ENCODE measurements around the gene ALS2CL.

ALS2CL gene

DNA sequence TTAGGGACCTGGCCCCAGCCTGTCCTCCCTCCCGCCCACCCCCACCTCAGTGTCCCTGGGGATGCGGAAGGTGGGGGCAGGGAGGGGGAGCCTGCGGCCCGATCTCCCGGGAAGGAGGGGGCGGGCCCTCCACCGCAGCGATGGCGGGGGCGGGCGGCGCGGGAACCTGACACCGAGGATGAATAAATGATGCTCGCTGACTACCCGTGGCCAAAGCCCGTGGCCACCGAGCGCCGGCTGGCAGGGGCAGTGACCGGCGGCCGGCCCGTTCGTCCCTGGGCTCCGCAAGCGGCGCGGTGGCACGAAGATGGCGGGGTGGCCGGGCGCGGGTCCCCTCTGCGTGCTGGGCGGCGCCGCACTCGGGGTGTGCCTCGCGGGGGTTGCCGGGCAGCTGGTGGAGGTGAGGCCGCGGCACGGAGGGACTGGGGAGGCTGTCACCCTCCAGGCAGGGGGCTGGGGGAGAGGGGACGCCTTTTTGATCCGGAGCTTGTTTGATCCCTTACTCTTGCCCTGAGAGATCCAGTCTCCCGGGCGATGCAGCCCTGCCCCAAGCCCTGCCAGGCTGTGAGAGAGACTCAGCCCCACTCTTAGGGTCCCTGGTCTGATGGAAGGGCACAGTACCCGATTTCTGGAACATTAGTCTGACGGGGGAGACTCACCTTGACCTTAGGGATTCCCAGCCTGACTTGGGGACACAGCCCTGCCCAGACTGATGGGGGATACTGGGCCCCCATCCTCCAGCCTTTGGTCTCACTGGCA is 7.9 kb upstream of the ALS2CL start, which contains the start of gene TMIE:
Gene TMIE (plus strand): TSS at position 212 of the 759 bp plus-strand sequence. CDS start 96 bp downstream, at position 308.
- DNase-seq = no peak

DNA sequence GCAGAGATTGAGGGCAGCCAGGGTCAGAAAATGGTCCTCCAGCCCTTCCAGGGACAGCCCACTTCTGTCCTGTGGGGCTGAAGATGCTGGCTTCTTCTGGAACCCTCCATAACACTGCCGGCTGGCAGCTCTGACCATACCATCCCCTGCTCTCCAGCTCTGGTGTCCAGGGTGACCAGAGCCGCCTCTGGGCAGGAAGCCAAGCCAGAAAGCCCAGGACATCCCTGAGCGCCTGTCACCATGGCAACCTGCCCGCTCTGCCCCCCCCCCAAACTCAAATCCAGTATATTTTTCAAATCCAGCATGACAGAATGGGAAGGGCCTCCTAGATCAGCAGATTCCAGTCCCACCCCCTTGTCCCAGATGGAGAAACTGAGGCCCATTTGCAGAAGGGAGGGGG is 7.3 kb upstream of the ALS2CL start:
- DNase-seq = no peak

DNA sequence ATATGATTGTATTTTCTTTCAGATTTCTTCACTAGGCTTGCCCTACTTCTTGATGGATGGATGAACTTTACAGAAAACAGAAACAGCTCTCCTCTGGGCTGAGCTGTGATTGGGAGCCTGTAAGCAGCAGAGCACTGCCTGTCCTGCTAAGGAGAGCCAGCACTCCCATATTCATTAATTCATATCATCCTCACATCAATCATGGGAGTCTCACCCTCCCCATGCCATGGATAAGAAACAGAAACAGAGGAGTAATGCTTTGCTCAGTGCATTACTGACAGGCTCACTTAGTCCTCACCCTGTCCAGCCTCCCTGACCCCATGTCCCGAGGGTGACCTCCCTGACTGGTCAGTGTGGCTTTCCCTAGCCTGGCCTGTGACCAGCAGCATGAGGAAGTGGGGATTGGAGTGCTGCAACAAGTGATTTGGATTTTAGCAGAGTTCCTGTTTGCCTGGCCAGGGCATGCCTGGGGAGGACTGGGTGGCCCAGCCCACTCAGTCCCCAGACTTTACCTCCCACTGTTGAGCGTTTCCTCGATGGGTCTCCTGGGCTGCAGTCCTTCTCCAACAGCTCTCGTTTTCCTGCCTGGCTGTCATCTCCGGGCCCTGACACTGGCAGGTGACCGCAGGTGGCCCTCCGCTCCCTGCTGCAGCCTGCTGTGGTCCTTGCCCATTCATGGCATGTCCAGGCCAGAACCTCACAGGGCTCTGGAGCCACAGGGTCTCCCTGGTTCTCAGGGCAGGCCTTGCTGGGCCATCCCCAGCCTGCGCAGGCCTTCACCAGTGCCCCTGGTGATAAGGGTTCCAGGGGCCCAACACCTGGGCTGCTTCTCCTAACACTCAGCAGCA is 6.4 kb upstream of the ALS2CL start:
- DNase-seq = peak; percentile 61

DNA sequence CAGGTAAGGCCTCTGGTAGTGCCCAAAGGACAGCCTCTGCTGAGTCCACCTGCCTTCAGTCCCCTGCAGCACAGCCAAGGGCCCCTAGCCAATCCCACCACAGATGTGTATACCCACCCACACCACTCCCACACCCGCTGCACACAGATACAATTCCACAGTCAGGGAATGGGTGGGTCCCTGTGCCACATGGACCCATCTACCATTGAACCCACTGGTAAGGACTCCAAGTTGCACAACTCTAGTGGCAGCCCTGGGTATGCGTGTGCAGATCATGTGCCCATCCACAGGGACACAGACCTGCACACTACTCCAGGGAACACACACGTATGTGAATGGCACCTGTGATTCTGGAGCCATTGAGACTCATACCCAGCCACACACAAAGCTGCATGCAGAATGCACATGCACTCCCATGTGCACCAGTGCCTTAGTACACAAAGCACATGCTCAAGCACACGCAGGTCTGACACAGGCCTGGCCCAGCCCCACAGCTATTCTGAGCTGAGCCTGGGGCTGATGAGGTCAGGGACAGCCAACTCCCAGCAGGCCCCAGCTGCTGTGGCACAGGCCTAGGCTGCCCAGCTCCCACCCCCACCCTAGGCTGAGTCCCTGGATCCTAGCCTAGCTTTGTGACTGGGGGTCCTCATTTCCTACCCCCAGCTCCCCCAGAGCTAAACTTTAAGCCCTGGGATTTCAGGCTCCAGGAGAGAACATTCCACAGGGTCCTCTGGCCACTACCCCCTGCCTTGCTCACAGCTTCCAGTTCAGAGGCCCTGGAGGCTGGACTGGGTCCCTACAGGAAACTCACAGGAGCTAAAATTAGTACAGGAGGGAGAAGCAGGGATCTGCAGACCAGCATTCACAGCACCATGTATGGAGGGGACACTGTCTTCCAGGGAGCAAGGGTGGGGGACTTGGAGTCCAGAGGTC is 2.7 kb upstream of the ALS2CL start:
- no peak for DNase-seq

DNA sequence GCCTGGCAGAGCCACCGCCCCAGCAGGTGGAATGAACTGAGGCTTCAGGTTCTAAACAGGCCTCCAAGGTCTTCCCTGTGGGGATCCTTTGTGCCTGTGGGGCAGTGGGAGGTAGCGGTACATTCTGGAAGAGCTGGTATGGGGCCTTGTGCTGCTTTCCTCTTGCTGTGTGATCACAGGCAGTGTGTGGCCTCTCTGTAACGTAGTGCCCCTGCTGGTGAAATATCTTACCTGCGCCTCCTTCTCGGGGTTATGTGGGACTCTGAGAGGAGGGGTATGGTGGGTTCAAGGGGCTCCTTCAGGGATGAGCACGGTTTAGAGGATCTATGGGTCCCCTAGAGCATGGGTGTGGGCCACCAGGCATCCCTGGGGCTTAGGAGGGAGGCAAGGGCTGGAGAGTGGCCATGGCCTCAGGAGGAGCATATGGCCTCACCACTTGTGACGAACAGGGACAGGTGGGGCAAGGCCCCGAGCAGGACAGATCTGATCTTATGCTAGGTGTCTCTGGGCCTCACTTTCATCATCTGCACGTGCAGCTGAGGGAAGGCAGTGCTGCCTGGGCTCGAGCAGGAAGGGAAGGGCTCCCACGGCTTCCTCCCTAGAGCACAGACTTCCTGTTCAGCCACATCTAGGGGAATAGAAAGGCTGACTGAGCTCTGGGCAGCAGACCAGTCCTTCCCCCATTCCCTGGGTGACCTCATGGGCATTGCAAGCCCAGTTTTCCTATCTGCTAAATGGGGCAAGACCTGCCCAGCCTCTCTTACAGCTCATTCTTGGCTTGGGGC is 1.9 kb upstream of the ALS2CL start:
- DNase-seq = peak; percentile 64

DNA sequence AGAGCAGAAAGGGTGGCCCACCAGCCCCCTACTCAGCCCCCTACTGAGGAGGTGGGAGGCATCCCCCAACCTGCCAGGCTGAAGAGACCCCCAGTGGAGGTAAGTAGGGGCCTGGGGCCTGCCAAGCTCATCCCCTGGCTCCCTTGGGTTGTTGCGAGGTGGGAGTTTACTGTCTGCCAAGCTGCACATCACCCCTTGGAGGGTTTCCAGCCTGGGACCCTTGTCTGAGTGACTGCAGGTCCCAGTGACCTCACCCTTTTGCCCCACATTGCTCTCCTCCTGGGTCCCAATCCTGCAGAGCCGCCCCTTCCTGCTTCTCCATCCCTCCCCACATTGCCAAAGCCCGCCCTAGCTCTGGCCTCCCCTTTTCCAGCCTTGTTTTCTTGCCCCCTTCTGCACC is 1.0 kb upstream of the ALS2CL start:
- DNase-seq = no peak

DNA sequence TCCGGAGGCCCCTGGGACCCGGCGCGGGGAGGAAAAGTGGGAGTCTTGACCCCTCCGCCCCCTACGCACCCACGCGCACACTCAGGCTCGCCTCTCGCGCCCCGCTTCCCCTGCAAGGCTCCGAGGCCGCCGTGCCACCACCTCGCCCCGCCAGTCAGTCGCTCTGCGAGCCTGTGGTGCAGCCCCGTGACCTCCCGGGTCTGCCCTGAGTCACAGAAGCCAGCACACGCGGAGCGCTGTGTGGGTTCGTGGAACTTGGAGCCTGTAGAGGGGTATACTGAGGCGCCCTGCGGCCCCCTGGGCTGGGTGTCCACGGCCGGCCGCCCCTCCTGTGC is 380 bp upstream of the ALS2CL start:
- DNase-seq = peak; percentile 51

DNA sequence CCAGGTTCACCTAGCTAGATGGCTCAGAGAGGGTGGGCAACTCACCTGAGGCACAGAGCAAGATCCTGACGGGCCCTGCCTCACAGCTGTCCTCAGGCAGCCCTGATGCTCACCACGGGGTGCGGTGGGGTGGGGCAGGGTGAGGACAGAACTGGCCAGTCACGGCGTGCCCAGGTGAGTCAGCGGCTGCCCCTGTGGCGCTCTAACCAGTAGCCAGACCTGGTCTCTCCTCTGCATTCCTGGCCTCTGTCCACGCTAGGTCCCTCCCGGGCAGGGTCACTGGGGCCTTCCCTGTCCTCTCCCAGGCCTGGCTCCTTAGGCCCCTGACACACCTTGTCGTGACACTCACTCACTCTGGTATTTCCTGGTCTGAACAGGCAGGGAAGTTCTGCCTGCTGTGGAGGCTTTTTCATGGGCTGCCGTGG is 901 bp downstream of the ALS2CL start:
- DNase-seq = no peak

DNA sequence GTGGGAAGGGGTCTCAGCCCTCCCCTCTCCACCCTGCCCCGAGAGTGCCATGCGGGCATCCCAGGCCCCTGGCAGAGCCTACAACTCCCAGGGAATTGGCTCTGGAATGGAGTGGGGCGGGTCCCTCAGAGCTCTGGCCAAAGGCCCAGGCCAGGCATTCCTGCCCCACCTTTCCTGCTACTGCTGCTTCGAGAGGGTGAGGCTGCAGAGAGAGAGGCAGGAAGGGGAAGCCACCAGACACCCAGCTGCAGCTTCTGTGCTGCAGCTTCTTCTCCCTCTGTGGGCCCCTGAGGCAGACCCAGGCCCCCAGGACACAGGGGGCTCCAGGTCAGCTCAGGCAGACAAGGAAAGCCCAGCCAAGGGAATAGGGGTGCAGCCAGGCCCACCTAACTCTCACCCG is 2.7 kb downstream of the ALS2CL start:
- no peak for DNase-seq

DNA sequence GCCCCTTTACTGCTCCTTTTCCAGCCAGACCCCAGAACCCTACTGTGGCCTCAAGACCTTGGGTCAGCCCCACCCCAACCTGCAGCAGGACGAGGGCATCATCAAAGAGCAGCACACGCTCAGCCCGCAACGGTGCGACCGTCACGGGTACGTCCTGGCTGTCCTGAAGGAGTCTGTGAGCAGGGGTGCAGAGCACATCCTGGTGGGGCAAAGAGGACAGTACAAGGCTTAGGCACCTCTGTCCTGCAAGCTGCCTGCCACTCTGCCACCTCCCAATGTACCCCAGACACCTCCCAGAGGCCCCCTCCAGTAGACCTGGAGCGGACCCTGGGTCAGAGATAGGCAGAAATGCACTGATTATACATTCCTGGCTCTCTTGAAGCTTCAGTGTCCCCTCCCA is 8.0 kb downstream of the ALS2CL start:
- no peak for DNase-seq

DNA sequence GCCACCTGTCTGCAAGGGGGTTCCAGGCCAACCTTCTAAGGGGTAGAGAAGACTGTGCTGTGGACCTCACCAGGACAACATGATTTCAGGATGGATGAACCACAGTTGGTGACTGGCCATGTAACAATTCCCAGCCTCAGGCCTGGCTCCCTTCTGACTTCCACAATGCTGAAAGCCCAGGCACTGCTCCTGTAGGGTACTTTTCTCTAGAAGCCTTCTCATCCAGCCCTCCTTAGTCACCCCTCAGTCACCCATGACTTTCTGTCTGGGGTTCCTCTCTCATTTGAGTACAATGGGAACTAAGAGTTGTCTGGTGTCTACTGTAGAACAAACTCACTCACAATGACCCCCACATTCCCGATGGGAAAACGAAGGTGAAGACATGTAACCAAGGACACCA is 8.6 kb downstream of the ALS2CL start:
- no peak for DNase-seq

DNA sequence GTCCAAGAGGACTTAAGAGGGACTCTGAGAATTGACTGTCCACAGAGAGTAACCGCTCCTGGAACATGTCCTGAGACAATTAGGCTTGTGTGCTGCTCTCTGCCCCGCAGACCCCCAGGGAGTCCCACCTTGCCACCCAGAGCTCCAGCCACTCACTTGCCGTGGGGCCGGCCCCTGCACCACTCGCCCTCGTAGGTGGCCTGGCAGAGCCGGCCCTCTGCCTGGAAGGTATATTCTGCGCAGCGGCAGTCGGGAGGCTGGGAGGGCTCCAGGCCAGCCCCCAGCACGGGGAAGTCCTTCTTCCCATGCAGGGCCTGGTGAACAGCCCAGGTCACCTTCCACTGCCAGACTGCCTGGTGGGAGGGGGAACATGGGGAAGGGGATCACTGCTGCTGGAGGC is 10.5 kb downstream of the ALS2CL start:
- DNase-seq = no peak

DNA sequence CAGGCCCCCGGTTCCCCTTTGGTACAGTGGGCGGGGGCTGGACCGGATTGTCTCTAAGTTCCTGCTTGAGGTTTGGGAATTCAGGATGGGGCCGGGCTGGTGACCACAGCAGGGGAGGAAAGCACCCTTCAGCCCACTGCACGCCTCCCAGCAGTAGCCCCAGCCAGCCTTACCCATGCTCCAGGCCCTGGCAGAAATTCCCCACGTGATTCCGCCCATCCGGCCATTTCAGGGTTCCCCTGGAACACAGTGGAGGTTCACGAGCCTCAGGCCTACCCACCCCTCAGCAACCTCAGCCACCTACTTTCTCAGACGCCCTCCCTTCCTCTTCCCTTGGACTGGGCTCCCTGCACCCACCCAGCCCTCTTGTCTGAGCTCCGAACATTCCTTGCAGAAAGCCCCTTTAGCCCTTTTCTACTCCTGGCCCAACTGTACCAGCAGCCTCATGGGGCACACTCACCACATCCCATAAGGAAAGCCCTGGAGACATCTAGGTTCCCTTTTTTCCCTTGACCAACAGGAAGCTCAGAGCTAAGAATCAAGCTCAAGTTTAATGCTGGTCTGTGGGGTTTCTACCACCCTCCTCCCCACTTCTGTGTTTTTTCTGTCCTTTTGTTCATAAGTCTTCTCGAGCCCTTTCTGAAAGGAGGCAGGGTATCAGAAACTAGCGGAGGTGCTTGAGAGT is 11.5 kb downstream of the ALS2CL start:
- DNase-seq = no peak

DNA sequence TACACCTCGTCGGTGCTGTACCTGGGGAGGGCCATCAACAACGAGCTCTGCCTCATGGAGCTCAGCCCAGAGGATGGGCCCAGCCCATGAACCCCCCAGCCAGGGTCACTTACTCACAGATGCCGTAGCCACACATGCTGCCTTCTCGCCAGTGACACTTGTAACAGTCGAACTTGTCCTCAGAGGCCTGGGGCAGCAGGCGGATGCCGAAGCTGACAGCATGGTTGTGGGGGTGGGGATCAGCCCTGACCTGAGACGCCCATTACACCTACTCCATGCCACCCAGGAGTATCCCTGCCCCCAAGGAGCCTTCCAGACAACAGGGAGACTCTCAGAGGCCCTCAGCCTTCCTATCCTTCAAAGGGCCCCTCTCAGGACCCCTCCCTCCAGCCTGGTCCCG is 12.1 kb downstream of the ALS2CL start:
- no peak for DNase-seq

DNA sequence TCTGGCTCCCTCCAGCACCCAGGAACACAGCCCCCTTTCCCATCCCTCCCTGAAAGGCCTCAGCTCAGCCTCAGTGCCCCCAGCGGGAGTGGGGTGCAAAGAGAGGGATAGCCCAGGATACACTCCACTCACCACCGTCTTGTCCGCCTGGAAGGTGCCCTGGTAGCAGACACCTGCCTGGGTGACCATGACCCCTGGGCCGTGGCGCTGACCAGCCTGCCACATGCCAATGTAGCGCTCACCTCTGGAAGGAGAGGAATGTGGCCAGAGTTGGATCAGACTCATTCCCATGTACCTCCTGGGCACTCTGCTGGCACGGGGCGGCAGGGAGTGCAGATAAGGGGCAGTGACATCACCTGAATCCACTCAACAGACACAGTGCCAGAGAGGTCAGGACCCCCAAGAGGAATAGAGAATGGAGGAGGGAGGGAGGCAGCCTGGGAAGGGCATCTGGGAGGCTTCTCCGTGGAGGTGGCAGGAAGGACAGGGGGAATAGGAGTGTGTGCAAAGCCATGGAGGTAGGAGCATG is 13.1 kb downstream of the ALS2CL start:
- no peak for DNase-seq

DNA sequence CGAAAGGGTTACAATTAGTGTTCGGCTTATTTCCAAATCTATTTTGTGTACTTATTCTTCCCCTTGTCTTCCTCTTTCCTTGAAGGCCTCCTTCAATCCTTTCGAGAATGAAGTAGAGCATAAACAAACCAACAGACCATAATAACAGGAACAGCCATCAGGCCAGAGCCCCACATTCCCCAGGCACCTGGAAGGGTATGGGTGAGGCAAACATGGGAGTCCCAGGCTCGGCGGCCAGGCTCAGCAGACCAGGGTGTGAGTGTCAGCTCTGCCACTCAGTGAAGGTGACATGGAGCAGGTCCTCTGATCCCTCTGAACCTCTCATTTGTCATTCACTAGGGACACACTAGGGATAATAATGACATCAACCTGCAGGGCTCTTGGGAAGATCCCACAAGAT is 13.8 kb downstream of the ALS2CL start:
- DNase-seq = no peak

DNA sequence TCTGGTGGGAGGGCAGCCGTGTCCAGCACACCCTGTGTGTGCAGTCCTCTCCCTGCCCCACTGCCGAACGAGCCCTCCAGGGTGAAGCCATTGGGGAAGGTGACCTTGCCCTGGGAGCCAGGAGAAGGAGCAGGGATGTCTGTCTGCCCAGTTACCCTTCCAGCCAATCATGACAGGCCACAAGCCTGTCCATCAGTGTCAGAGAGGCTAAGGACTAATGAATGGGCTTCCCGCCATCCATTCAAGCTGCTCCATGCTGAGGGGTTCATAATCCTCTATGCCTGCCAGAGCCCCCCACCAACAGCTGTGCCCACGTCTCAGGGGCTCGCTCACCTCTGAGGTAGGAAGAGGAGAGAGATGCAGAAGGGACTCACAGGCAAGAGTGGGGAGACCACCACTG is 15.2 kb downstream of the ALS2CL start:
- no peak for DNase-seq

DNA sequence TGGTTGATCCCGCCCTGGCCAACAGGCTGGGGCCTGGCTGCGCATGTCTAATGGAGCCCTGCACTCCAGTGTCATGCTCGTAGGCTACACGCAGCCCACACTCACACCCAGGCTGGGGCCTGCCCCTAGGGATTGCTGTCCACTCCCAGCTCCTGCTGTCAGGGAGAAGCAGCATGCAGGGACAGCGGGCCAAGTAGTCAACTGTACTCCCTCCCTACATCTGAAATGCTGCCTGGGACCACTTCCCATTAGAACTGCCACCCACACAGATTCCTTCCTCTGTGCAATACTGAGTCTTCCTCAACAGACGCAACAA is 16.1 kb downstream of the ALS2CL start:
- DNase-seq = no peak

DNA sequence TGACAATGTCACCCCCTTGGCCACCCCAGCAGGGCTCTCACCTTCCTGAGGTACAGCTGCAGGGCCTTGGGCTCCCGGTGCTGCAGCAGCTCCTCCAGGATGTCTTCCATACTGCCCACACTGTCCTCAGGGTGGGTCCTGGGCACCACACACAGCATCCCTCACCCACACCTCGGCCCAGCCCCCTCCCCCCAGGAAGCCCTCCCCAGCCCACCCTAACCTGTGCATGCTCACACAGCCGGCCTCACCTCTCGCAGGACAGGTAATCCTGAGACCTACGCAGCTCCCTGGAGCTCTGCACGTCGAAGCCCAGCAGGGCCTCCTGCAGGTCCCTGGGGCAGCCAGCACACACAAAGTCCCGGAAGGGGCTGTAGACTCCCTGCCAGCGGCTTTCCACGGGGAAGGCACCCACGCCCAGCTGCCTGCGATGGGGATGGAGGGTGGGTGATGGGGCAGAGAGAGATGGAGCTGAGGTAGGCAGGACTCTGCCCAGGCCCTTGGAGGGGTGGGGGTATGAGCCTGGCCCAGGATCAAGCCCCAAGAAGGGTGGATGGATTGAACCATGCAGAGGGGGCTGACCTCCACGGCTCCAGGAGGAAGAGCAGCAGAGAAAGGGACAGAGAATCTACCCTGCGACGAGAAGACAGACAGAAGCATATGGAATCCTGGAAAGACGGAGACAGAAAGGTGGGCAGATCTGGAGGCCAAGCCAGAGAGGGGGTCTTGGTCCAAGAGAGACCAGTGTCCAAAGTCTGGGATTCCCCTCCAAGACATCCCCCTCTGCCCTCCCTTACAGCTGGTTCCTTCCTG is 16.7 kb downstream of the ALS2CL start:
- DNase-seq = no peak

DNA sequence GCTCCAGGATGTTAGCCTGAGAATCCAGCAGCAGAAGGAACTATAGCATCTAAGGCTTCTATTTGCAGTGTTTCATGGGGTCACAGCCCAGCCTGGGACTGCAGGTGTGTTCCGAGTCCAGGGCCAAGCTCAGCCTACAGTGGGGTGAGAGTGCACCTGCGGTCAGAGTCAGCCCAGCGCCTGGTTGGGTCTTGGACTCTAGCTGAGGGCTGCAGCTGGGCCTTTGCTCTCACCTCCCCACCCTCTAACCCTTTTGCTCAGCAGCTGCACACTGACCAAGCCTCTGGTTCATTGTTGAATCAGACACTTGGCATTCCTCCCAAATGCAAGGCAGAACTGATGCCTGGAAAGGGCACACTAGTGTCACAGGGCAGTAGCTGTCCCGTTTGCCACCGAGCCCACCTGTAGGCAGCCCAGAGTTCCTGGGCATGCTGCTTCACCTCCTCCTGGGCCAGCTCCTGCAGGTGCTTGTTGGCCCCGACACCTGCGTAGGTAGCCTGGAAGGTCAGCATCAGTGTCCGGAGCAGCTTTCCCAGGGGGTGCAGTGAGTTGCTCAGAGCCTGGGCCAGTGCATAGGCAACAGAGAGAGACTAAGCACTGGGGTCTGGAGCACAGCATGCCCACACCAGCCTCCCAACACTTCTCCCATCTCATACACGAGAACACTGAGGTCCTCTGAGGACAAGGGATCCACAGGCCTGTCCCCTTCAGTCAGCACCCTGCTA is 17.5 kb downstream of the ALS2CL start:
- no peak for DNase-seq
